ENCODE results near the gene KCNIP4. TPM values are rescaled to one million over a fixed set of nuclear protein-coding genes. Genes with fewer than 3 reads are reported as not detected.

The KCNIP4 gene
- total and polyA plus RNA-seq, 3 donors from 2014 or later = 0.68 TPM; not detected in 2

GRCh38 chr4:20840648-20841190, 1107.9 kb downstream of the KCNIP4 start:
- Histone ChIP-seq H3K27ac (no peak overlapping the region), H3K27me3 (no peaks in the 10 kb centered on the region), H3K9me3 (no peaks in the 10 kb centered on the region), H3K36me3 (ENCODE audit: low read depth, missing control alignments) (no peaks in the 10 kb centered on the region), H3K4me1 (no peaks in the 10 kb centered on the region), H3K4me3 (no peak overlapping the region)
- no peak for TF ChIP-seq POLR2A (IDR thresholded peaks at IDR 0.05)
- TF ChIP-seq CTCF (IDR thresholded peaks at IDR 0.05) = no peak
- WGBS, 2 donors = 82 to 92% methylated on average over 5 of the region's 5 CpGs
- intact Hi-C loops (cut with DNase I; ENCODE audit: low total_unique reads) = no loop called here
- DNase-seq = no peak

- no peak for TF ChIP-seq POLR2A (IDR thresholded peaks at IDR 0.05)
- no peak for TF ChIP-seq CTCF (IDR thresholded peaks at IDR 0.05)
- Histone ChIP-seq H3K4me3 (no peak overlapping the region), H3K27me3 (no peaks in the 10 kb centered on the region), H3K27ac (no peak overlapping the region), H3K36me3 (ENCODE audit: low read depth, missing control alignments) (no peaks in the 10 kb centered on the region), H3K9me3 (no peaks in the 10 kb centered on the region), H3K4me1 (no peaks in the 10 kb centered on the region)
- intact Hi-C loops (cut with DNase I; ENCODE audit: low total_unique reads) = no loop called here
- 38 to 46% methylated on average over 1 of the region's 1 CpG for WGBS, 2 donors
- DNase-seq = no peak
Measured at GRCh38 chr4:20839957-20840356, 1108.6 kb downstream of the KCNIP4 start.

- Histone ChIP-seq H3K4me3 (no peak overlapping the region), H3K27me3 (no peaks in the 10 kb centered on the region), H3K4me1 (no peaks in the 10 kb centered on the region), H3K27ac (no peak overlapping the region), H3K36me3 (ENCODE audit: low read depth, missing control alignments) (no peaks in the 10 kb centered on the region), H3K9me3 (no peaks in the 10 kb centered on the region)
- WGBS, 2 donors = 84 to 85% methylated on average over 1 of the region's 1 CpG
- no peak for DNase-seq
- intact Hi-C loops (cut with DNase I; ENCODE audit: low total_unique reads) = no loop called here
- TF ChIP-seq POLR2A (IDR thresholded peaks at IDR 0.05) = no peak
- no peak for TF ChIP-seq CTCF (IDR thresholded peaks at IDR 0.05)
Measured at GRCh38 chr4:20838476-20838875, 1110.1 kb downstream of the KCNIP4 start.

GRCh38 chr4:20832826-20833225, 1115.7 kb downstream of the KCNIP4 start:
- DNase-seq = no peak
- TF ChIP-seq CTCF (IDR thresholded peaks at IDR 0.05) (no peak), POLR2A (IDR thresholded peaks at IDR 0.05) (no peak)
- 89 to 91% methylated on average over 3 of the region's 3 CpGs for WGBS, 2 donors

GRCh38 chr4:20831746-20832145, 1116.8 kb downstream of the KCNIP4 start:
- H3K36me3 ChIP-seq (ENCODE audit: low read depth, missing control alignments) = no peaks in the 10 kb centered on the region
- H3K27me3 ChIP-seq = no peaks in the 10 kb centered on the region
- H3K4me1 ChIP-seq = no peaks in the 10 kb centered on the region
- H3K4me3 ChIP-seq = no peak overlapping the region
- H3K27ac ChIP-seq = no peak overlapping the region
- DNase-seq = no peak
- H3K9me3 ChIP-seq = no peaks in the 10 kb centered on the region
- TF ChIP-seq CTCF (IDR thresholded peaks at IDR 0.05) (no peak), POLR2A (IDR thresholded peaks at IDR 0.05) (no peak)
- intact Hi-C loops (cut with DNase I; ENCODE audit: low total_unique reads) = no loop called here
- WGBS, 2 donors = 72 to 92% methylated on average over 1 of the region's 1 CpG

More at GRCh38 chr4:20832826-20833225, 1115.7 kb downstream of the KCNIP4 start:
- no peaks in the 10 kb centered on the region for H3K9me3 ChIP-seq
- H3K27ac ChIP-seq = no peak overlapping the region
- no peaks in the 10 kb centered on the region for H3K27me3 ChIP-seq
- no peak overlapping the region for H3K4me3 ChIP-seq
- intact Hi-C loops (cut with DNase I; ENCODE audit: low total_unique reads) = no loop called here
- no peaks in the 10 kb centered on the region for H3K36me3 ChIP-seq (ENCODE audit: low read depth, missing control alignments)
- H3K4me1 ChIP-seq = no peaks in the 10 kb centered on the region
